ENCODE measurements around the gene RMDN2.

RMDN2 gene

DNA sequence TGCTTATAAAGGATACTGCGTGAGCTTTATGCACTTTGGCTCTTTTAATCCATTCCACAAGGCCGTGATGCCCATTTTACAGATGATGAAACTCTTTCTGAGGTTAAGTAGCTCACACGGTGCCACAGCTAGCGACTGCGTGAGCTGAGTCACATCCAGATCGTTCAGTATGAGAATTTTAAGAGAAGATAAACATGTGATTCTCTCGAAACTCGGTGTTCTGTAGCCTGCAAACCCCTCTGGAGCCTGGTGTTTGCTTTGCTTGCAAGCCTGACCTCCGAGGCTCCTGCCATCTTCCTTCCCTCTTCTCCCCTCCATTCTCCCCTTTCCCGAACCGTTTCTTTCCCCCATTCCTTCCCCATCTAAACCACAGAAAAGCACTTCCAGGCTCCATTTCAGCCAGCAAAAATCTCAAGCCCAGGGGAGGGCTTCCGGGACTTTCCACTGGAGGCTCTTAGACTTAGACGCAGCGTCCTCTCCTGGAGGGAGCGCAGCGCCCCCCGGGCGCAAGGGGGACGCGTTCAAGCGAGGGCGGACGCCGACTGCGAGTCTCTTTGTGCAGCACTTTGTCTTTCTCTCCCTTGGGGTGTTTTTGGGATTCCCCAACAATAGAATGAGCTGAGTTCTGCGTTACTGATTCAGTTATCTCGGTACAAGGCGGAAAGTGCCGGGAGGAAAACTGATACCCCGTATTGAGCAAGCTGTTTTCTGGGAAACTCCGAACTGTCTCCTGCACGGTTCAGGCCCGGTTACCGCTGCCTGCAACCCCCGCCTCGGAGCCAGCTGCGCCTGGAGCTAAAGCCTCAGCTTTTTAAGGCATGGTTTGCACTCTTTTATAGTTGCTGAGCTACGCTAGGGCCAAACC is 112.9 kb downstream of the RMDN2 start:
- DNase-seq (ENCODE audit: low read depth in 2 of 3, low spot score in 2 of 3) = peak in 1 of 3 experiments; percentile 7

DNA sequence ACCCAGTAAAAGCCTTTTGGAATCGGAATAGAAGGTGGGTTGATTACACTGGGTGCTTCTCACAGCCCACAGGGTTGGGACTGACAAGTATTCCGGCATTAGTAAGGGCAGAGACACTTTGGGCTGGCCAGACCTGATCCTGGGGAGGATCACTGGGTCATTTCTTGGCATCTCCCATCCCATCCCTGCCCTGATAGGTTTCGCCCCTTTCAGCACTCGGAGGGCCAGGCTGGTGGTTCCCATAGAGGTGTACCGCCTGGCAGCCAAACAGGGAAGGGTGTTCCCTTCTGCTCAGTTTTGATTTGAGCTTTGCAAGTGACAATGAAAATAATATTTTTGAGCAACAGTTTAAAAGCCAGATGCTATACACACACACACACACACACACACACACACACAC is 113.6 kb downstream of the RMDN2 start:
- DNase-seq (ENCODE audit: low read depth in 2 of 3, low spot score in 2 of 3) = no peak

DNA sequence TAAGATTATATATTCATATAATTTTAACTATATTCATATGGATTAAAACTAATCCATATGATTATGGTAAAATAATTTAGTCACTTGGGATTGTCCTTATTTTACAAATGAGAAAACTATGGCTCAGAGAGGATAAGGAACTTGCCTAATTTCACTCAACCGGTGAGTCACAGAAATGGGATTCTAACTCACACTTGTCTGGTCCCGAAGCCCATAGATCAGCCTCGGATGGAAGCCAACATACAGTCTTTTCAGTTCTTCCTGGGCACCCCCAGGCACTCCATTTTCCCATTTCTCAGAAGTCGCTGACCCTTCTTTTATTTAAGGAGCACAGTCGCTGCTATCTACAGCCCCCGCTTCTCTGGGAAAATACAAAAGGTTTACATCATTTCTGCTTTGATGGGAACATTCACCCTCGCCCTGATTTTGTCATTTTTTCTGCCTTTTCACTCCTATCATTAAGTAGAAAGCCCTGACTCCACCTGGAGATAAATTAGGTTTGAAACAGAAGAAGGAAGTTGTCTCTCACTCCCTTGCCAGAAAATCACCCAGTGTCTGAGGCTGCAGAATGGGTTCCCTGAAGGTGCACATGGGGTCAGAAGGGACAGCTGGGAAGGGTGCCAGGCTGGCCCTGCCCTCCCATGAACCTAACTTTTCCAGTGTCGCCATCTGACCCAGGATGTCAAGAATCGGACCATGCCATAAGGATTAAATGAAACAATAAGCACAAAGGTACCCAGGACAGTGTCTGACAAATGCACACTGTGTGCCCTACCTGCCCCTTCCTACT is 114.2 kb downstream of the RMDN2 start:
- DNase-seq (ENCODE audit: low read depth in 2 of 3, low spot score in 2 of 3) = no peak

- no peak for DNase-seq (ENCODE audit: low read depth in 2 of 3, low spot score in 2 of 3)
Measured at GRCh38 chr2:38045811-38046210, 120.7 kb downstream of the RMDN2 start.

- no peak for DNase-seq (ENCODE audit: low read depth in 2 of 3, low spot score in 2 of 3)
Measured at GRCh38 chr2:38056216-38056615, 131.1 kb downstream of the RMDN2 start.

DNA sequence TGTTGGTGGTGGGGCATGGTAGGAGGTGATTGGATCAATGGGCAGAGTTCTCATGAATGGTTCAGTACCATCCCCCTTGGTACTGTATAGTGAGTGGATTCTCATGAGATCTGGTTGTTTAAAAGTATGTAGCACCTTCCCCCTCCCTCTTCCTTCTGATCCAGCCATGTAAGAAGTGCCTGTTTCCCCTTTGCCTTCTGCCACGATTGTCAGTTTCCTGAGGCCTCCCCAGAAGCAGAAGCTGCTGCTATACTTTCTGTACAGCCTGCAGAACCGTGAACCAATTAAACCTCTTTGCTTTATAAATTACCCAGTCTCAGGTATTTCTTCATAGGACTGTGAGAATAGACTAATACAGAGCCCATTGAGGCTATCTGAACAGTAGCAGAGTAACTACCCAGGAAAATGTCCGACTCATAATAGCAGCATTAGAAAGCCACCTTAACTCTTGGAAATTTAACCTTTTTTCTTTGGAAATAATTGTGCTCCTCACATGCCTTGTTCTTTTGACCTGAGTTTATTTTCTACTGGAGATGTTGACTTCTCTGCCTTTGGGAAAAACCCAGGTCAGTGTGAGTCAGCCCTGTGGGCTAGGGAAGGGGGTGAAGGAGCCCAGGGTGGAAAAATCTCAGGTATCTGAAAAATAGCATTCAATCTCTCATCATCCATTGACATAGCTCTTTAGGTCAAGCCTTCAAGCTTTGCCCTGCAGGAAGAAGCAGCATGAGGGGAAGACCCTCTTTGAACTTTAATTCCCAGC is 132.7 kb downstream of the RMDN2 start:
- DNase-seq (ENCODE audit: low read depth in 2 of 3, low spot score in 2 of 3) = no peak

DNA sequence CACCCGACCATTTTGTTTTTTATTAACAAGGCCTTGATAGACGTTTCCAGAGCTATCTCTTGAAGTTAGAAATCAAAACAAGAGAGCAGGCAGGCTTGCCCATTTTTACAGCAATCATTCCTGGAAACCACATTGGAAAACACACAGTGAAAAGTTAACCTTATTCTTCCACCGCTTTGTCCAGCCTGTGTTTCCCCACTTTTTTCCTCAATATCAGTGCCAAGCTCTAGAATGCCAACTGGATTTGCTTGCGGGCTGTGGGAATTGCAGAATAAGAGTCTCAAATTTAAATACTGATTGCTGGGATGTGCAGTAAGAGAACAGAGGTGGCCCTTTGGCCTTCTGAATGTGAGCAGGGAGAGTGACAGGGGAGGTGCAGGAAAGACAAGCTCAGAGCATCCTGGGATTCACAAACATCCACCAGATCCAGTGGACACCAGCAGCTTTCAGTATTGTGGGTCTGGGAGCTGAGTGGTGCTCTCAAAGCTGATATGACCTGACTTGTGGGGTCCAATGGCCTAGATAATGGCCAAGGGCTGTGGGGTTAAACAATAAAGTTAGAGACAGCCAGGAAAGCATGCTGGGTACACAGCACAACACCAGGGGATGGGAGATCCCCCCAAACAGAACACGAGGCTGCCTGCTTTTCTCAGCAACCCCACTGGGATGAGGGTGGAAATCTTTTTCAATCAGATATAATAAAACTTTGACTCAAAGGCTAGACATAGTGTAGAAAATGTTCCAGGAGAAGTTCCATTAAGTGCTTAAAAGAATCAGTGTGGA is 135.3 kb downstream of the RMDN2 start:
- no peak for DNase-seq (ENCODE audit: low read depth in 2 of 3, low spot score in 2 of 3)

- DNase-seq (ENCODE audit: low read depth in 2 of 3, low spot score in 2 of 3) = no peak
Measured at GRCh38 chr2:38064801-38065501, 139.9 kb downstream of the RMDN2 start.

- DNase-seq (ENCODE audit: low read depth in 2 of 3, low spot score in 2 of 3) = no peak
Measured at GRCh38 chr2:38065502-38066135, 140.5 kb downstream of the RMDN2 start.

DNA sequence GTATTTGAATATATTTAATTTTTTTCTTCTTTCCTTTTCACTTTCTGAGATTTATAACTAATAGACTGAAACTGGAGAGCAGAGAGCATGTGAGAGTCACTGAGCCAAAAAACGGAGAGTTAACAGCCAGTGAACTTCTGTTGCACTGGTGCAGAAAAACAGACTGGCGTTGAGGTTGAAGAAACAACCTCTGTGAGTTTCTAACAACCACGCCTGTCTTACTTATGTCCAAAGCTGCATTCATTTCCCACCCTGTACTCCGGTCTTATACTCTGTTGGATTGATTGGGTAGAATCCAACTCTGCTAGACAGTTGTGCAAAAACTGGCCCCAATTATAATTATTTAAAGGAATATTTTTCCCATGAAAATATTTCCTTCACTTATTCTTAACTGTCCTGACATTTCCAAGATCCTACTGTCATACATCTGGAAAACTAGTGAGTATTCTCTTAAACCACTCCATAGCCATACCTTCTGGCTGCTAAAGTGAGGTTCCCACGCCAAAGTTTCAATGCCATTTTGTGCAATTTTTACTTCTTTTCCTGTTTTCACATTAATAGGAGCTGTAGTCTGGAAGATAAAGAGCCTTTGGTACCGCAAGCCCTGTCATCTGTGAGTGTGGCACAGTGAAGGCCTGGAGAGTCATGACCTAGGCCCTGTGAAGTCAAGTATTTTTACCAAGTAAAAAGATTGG is 141.5 kb downstream of the RMDN2 start:
- no peak for DNase-seq (ENCODE audit: low read depth in 2 of 3, low spot score in 2 of 3)
